GM18951 (cell line): Measurements from ENCODE around the gene ITPR1.

Experiments used
- POLR2A ChIP-seq: IDR thresholded peaks from 4 replicates; pipeline ENCODE4 v1.6.1; 2011; ENCODE audit warnings: mild to moderate bottlenecking; ENCODE audit not compliant: insufficient read length, insufficient read depth; ENCODE audit errors: extremely low read depth
- in situ Hi-C: fragments of 300-500 bp; cut with MboI; formaldehyde crosslinking; loops from one replicate; pipeline ENCODE4 v1.12.0; 2022; ENCODE audit warnings: low sequenced_read_pairs, mixed read lengths, inconsistent platforms; ENCODE audit not compliant: unreplicated experiment

Gene ITPR1

GRCh38 chr3:4548356-4548755 lies 55.2 kb downstream of the ITPR1 start:
- in situ Hi-C loops: no loop called here
- TF ChIP-seq POLR2A: no peak

- TF ChIP-seq POLR2A: no peak
- in situ Hi-C loops: no loop called here
Observed at GRCh38 chr3:4548780-4549179, 55.6 kb downstream of the ITPR1 start.

GRCh38 chr3:4549896-4550295 lies 56.7 kb downstream of the ITPR1 start:
- in situ Hi-C loops: no loop called here
- TF ChIP-seq POLR2A: no peak

DNA sequence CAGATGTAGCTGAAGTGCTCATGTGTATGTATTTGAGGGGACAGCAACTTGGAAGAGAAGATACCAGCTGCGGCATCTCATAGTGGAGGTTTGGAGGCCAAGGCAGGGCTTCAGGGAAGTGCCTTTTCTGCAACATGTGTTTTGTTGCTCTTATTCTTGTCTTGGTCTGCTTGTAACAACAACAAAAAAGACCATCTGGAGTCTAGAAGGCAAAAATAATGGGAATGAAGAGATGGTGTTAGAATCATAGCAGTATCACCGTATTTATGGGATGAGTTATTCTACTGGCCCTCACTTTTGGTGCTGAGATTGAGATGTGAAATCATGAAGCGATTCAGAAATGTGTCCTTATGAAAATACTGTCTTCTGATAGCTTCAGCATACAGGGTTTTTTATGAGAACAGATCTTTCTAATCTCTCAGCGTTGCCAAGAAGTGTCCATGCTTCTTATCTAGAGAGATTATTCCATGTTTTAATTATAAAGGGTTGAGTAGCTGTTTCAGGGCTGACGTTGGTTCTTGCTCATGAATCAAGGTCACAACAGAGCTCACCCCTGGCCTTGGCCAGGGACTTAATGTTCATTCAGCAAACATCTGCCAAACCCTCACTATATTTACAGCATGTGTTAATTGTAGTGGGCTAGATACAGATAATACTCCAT lies 58.0 kb downstream of the ITPR1 start:
- in situ Hi-C loops: no loop called here
- no peak for TF ChIP-seq POLR2A

- in situ Hi-C loops: no loop called here
- no peak for TF ChIP-seq POLR2A
Observed at GRCh38 chr3:4551794-4552442, 58.8 kb downstream of the ITPR1 start.

- in situ Hi-C loops: no loop called here
- TF ChIP-seq POLR2A: no peak
Observed at GRCh38 chr3:4552811-4553210, 59.7 kb downstream of the ITPR1 start.

- in situ Hi-C loops: no loop called here
- no peak for TF ChIP-seq POLR2A
Observed at GRCh38 chr3:4561661-4562060, 68.5 kb downstream of the ITPR1 start.

GRCh38 chr3:4562595-4562994 lies 69.4 kb downstream of the ITPR1 start:
- in situ Hi-C loops: no loop called here
- no peak for TF ChIP-seq POLR2A

DNA sequence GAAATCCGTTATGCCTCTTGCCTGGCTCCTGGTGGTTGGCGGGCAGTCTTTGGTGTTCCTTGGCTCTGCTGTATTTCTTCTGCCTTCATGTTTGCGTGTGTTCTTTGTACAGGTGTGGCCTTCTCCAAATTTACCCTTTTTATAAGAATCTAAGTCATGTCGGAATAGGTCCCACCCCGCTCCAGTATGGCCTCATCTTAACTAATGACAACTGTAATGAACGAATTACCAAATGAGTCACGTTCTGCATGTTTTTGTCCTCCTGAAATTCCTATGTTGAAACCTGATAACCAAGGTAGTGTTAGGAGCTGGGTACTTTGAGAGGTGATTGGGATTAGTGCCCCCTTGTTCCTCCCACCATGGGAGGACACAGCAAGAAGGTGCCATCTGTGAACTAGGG lies 71.1 kb downstream of the ITPR1 start:
- in situ Hi-C loops: no loop called here
- TF ChIP-seq POLR2A: no peak

DNA sequence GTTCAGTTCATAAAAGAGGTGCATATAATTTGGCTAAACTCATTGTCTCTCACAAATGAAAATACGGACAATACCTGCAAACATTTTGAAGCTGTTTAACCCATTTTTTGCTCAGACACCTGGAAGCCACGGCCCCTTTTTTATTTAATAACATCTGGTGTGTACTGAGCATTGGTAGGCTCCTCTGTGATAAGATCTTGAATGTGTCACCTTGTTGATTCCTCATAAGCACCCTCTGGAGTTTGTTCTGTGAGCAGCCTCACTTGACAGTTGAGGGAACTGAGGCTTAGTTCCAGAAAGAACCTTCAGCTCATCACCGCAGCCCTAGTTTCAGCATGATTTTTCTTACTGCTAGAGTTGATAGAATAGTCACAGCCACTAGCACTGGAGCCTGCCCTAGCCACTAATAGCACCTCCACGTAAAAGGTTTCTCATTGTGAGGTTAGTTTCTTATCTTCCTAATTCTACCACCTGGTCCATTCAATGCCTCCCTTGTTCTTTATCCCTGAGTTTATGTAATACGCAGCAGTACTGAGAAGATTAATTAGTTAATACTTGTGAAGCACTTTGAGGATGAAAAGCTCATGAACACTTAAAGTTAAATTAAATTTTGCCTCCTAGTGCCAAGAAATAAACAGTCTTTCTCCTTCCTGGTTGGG lies 71.9 kb downstream of the ITPR1 start:
- no peak for TF ChIP-seq POLR2A
- in situ Hi-C loops: no loop called here

- TF ChIP-seq POLR2A: no peak
- in situ Hi-C loops: no loop called here
Observed at GRCh38 chr3:4565809-4566501, 72.8 kb downstream of the ITPR1 start.

GRCh38 chr3:4568841-4569240 lies 75.7 kb downstream of the ITPR1 start:
- in situ Hi-C loops: no loop called here
- no peak for TF ChIP-seq POLR2A

- TF ChIP-seq POLR2A: no peak
- in situ Hi-C loops: no loop called here
Observed at GRCh38 chr3:4570840-4571621, 77.9 kb downstream of the ITPR1 start.

DNA sequence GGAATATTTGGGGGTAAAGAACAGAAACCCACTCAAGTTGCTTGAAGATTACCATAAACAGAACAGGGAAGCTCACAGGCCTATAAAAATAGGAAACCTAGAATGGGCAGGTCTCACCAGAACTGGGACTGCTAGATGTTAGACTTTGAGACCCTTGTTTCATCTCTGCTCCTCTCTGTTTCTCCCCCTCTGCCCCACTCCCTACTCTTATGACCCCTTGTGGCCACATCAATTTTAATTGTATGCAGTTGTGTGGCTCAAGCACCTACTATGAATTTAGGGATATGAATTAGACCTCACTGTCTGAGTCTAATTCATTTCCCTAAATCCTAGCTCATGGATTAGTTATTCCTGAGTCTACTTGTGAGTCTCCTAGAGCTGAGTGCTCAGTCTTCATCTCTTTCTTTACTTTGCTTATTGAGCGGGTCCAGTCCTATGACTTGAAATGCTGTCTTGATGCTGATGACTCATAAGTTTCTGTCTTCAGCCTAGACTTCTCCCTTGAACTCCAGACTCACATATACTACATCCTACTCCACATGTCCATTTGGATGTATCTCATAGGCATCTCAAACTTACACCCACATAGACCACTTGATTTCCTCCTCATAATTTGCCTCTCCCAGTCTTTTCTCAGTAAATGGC lies 78.7 kb downstream of the ITPR1 start:
- in situ Hi-C loops: no loop called here
- no peak for TF ChIP-seq POLR2A
